ENCODE measurements around the gene TRAF1. TPM values are rescaled to one million over a fixed set of nuclear protein-coding genes. Genes with fewer than 3 reads are reported as not detected.
"Not testable (repeated sequence)": the region's sequence is repeated elsewhere in the genome, so short reads cannot be mapped to it uniquely, and the experiment has no call there.

Gene TRAF1, protein sequence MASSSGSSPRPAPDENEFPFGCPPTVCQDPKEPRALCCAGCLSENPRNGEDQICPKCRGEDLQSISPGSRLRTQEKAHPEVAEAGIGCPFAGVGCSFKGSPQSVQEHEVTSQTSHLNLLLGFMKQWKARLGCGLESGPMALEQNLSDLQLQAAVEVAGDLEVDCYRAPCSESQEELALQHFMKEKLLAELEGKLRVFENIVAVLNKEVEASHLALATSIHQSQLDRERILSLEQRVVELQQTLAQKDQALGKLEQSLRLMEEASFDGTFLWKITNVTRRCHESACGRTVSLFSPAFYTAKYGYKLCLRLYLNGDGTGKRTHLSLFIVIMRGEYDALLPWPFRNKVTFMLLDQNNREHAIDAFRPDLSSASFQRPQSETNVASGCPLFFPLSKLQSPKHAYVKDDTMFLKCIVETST
- 0.41 and 0.73 TPM in 2 replicates for total RNA-seq (2014; rRNA removed; shearing (Covaris generic))

DNA sequence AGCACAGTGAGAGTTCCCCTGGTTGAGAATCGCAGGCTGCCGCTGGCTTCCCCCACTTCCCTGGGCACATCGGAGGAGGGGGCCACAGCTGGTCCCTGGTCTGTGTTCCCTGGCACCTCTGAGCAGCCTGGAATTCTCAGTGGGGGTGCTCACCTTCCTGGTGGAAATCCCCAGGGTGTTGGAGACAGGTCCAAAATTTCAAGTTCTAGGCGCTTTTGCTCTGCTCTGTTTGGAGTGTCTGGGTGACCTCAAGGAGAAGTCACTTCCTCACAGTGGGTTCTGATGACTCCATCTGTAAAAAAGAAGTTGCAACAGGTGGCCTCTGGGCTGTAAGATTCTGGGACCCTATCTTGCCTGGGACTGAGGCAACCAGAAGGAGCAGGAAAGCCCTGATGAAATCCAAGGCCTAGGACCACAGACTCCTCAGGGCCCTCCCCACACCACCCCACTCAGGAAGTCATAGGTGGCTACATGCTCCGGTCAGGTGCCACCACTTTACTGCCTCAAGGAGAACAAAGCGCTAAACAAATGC lies at the start of gene TRAF1:
TSS of gene TRAF1 (minus strand) at position 400 of the 532 bp plus-strand sequence. CDS start 721 bp downstream, outside the sequence.
- DNase-seq (ENCODE audit: low spot score) = no peak

DNA sequence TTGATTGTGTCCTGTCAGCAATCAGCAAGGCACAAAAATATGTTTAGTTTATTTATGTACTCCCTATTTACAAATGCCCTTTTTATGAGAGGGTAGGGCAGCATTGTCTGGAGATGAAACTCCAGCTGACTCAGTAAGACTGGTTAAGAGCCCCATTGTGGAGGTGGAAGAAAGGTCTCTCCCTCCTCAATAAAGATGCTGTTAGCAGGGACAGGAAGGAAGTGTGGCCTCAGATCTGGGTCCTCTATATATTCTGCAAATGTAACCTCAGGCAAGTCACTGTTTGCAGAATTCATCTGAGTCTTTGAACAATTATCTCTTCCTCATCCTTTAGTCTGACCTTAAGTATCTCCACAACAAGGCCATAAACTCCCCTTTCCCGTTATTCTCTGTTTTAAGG lies 48.3 kb upstream of the TRAF1 start:
- DNase-seq (ENCODE audit: low spot score) = no peak

DNA sequence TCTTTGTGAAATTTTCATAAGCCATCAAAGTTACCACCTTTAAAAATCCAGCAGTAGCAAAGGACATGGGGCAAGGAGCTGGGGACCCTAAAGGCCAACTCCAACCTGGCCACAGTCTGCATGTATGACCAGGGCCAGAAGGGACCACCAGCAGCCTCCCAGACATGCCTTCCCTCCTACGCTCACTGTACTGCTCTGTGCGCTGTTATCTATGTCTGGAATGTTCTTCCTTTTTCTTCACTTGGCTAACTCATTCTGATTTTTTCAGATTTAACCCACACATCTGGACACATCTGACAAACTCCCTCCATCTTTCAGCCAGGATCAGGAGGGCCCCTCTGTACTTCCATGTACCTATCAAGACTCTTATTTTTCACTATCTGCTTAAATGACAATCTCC lies 47.6 kb upstream of the TRAF1 start:
- no peak for DNase-seq (ENCODE audit: low spot score)

DNA sequence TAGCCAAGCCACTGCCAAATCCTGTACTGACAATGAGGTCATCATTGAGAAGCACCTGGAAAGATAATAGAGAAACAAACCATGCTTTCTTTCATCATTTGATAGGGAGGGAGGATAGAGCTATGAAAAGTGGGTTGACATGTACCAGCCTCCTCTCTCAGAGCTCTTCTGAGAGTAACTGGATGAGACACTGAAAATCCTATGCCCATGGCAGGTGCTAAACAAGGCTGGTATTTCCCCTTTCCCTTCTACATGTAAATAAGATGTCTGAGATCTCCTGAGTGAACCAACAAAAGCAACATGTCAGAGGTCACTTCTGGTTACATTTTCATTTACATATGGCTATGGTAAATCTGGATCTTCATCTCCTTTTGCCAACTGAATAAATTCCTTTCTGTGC lies 45.3 kb upstream of the TRAF1 start:
- DNase-seq (ENCODE audit: low spot score) = no peak

DNA sequence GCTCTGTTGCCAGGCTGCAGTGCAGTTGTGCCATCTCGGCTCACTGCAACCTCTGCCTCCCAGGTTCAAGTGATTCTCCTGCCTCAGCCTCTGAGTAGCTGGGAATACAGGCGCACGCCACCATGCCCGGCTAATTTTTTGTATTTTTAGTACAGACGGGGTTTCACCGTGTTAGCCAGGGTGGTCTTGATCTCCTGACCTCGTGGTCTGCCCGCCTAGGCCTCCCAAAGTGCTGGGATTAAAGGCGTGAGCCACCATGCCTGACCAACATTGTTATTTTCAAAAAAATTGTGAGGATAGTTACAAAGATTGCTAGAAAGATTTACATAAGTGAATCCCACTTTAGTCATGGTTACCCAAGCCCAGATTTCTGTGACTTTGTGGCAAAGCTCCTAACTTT lies 44.9 kb upstream of the TRAF1 start:
- DNase-seq (ENCODE audit: low spot score) = not testable (repeated sequence)

DNA sequence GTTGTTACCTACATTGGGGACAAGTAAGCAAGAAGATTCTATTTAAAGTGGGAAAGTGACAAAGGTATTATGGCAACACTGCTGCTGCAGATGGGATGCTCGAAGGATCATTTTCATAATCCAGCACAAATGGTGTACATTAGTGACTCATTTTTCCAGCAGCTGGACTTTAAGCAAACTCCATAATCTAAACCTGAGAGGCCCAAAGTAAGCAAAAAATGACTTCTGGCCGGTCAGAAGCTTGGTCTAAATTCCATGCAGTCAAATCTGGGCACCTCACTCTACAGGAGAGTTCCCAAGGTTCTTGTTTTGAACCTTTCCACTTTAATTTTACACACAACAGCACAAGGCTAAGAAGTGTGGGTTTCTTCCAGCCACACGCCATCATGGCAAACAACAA lies 43.6 kb upstream of the TRAF1 start:
- no peak for DNase-seq (ENCODE audit: low spot score)

DNA sequence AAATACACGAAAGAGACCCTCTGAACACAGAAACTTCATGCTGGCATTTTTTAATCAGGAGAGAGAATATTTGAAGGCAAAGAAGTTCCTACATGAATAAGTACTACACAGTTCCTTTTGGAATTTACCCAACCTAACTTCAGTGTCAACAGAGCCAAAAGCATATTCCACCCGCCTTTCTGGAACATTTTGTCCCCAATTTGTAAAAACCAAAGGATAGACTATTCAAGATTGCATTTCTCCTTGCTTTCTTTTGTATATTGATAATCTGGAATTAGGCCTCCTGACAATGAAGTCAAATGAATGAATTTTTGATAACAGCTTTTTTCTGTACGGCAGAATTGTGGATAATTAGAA lies 39.4 kb upstream of the TRAF1 start:
- no peak for DNase-seq (ENCODE audit: low spot score)

DNA sequence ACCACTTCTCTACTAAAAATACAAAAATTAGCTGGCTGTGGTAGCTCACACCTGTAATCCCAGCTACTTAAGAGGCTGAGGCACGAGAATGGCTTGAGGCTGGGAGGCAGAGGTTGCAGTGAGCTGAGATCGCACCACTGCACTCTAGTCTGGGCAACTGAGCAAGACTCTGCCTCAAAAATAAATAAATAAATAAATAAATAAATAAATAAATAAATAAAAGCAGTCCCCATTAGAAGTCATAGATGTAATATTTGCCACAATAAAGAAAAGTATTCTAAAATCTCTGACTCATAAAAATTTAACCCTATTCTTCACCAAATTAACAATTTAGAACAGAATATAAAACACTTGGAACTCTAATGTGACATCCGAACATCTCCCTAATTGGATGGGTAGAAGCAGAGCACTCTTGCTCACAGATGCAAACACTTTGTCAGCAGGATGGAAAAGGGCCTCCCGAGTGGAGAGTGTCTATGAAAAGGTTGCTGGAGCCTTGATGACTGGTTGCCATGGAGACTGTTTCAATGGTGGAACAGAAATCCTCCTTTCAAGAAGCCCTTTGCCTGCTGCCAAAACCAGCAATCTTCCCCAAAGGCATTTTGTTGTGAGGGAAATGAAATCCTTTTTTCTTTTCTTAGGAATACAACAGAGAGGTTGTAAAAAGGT lies 38.9 kb upstream of the TRAF1 start:
- DNase-seq (ENCODE audit: low spot score) = no peak

DNA sequence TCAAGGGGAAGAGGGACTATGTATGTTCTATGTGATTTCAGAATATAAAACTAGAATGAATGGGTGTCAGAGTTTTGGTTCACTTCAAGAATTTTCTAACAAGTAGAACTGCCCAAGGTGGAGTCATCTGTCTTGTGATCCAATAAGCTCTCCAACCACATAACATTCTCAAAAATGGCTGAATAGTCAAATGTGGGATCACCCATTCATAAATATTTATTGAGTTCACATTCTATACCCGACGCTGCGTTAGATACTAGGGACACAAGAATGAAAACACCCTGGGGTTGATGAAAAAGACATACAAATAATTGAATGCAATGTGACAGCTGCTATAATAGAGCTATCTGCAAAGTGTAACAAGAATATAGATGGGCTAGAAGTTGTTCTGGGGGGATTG lies 35.3 kb upstream of the TRAF1 start:
- DNase-seq (ENCODE audit: low spot score) = no peak

DNA sequence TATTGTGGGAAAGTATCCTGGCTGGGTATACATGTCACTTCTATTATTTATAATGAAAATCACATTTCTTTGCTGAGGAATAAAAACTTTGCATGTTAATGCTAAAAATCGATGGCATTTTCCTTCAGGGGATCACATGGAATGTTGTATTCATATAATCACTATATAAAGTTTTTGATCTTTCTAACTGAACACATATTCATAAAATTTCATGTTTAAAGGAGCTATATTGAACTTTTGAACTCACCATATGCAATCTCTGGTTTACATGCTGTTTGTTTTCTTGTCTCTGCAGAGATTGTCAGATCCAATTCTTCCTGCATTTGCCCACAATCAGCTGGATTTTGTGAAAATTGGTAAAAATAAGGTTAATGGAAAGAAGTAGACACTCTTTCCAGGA lies 33.4 kb upstream of the TRAF1 start:
- no peak for DNase-seq (ENCODE audit: low spot score)

DNA sequence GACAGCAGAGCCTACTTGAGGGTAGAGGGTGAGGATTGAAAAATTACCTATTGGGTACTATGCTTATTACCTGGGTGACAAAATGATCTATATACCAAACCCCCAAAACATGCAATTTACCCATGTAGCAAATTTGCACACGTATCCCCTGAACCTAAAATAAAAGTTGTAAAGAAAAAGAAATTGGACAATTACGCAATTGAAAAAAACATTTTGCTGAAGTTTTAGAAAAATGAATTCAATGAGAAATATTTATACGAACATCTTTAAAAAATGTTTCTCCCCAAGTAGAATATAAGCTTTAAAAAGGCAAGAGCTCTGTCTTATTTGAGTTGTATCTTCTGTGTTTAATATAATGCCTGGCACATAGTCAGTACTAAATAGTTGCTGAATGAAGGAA lies 30.3 kb upstream of the TRAF1 start:
- DNase-seq (ENCODE audit: low spot score) = no peak

DNA sequence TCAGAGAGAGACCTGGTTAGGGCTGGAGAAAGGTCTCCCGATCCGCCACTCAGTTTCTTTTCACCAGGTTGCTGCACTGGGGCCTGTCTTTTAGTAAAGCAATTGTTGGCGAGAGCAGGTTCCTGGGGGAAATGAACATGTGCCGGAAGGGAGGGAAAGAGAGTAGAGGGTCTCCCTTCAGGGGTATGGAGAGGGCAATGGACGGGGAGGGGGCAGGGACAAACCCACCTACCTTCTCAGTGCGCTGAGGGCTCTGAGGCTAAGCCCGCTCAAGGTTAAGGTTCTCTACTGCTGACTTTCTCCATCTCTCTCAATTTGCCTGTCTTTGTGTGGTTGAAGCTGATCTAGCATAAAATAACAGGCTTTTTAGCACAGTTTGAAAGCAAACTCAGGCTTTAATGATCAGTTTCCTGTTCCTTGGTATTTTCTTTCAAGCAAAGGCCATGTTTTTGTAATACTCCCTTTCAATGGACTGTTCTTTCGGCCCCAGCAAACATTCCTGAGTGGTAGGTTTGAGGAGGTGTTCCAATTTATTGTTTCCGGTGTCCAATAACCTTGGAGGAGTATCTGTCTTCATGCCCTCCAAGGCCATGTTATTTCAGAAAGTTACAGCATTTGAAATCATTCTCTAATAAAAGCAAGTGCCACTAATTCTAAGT lies 25.5 kb upstream of the TRAF1 start:
- DNase-seq (ENCODE audit: low spot score) = no peak

DNA sequence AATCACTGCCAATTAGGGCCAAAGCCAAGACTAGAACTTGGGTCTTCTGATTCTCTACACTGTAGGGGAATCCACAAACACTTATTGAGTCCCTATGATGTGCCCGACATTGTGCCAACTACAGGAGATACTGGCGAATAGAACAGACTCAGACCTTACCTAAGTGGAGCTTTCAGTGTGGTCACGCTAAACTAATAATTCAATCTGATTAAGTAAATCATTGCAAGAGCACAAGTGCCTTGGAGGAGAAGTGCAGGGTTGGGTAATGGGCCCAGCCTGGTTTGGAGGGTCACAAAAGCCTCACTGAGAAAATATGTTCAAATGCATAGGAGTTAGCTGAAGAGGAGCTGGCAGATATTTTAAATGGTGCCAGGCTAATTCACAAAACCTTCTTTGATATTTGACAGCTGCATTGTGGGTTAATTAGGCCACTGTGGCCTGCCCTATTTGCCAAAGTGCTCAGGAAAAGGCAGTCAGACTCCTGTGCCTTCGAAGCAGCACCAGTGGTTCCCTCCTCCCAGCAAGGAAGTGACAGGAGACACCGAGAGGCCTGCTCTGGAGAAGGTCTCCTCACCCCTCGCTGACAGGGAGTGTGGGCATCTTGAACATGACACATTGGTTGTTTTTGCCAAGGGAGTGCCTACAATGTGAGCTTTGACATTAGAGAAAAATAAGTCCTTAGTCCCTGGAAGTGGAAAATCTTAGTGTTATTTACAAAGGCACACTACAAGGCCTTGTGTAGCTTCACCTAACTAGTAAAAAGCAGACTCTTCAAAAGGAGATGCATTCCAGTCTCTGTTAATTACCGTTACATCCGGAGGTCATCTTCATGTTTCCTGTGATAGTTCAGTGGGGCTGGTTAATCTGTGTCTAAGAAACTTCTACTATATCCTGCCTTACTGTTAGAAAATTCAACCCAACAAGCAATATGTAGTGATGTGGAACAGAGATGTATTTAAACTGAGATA lies 24.1 kb upstream of the TRAF1 start:
- no peak for DNase-seq (ENCODE audit: low spot score)

DNA sequence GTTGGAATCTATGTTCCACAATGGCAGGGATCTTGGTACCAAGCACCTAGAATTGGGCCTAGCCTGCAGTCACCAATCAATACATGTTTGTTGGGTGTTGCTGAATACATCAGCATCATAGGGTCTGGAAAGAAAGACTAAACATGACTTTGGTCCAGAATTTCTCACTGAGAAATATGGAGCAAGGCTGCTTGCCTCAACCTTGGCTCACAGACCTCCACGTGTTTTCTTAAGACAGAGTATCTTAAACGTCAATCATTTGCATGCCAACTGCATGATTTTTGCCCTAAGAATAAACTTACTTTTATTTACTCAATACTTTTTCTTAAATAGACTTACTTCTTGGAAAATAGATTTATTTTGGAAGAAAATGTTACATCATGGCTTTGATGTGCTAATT lies 22.7 kb upstream of the TRAF1 start:
- DNase-seq (ENCODE audit: low spot score) = no peak

DNA sequence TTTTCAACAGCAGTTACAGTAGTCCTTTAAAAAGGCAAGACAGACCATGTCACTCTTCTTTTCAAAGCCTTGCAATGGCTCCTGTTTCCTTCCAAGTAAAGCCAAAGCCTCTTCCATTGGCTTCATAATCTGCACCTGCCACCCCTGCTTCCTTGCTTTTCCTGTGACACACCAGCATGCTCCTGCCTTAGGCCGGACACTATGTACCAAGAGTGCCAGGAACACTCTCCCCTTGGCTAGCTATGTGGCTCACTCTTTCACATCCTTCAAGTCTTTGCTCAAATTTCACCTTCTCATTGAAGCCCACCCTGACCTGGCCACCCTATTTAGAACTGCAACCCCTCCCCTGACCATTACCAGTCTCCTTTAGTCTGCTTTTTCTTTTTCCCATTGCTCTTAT lies 22.2 kb upstream of the TRAF1 start:
- no peak for DNase-seq (ENCODE audit: low spot score)

DNA sequence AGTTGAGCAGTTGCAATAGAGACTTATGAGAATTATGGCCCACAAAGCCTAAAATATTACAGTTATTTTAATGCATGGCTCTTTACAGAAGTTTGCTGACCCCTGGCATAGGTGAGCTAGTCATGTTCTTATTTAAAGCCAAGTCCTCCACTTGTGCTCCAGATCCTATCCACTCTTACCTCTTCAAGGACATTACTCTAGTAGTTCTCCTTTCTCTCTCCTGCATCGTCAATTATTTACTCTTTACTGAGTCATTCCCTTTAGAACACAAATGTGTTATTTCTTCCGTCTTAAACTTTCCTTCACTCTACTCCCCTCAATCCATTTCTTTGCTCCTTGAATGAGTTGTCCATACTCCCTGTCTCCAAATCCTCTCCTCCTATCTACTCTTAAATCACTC lies 20.6 kb upstream of the TRAF1 start:
- no peak for DNase-seq (ENCODE audit: low spot score)

DNA sequence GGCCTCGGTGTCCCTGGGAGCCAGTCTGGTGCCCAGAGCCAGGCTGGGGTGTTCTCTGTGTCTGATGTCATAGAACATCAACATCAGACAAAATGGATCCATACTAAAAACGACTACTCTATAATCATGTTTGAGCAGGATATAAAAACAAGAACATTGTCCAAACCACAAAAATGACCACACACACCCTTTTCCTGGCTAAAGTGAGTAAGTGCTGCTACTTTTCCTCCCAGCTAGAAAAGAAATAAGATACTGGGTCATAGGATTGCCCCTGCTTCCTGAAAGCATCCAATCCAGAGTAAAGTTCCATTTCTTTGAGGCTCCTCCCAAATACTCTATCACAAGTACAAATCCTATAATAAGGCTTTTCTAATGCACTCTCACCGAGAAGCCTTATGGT lies 19.7 kb upstream of the TRAF1 start:
- DNase-seq (ENCODE audit: low spot score) = no peak

DNA sequence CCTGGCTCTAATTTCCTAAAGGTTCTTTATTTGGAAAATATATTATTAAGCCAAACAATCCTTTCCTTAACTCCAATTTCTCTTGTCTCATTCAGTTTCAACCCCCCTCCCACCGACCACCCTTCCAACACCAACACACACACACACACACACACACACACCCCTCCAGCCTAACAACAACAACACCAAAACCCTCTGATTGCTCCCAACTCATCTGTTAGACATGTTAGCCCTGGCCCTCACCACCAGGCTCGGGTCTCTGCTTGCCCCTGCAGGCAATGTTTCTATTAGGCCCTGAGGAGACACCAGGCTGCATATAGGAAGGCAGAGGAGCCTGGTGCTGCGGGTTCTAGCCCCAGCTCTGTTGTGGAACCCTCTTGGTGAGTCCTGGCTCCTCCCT lies 18.4 kb upstream of the TRAF1 start:
- DNase-seq (ENCODE audit: low spot score) = no peak

DNA sequence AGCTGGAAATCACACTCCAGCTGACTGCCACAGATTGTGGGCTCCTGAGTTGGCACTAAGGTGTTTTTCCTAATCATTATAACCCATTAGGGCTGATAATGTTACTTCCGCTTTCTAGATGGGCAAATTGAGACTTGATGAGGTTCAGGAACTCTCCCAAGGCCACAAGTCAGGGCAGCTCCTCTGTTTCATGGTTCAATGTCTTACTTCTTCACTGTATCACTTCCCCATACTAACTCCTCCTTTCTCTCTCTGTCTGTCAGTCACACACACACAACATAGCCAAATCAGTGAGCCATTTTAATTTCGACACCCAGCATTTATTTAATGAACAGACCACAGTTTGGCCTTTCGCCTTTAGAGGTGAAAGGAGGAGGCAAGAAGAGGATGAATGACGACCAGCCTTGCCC lies 17.8 kb upstream of the TRAF1 start:
- DNase-seq (ENCODE audit: low spot score) = no peak

DNA sequence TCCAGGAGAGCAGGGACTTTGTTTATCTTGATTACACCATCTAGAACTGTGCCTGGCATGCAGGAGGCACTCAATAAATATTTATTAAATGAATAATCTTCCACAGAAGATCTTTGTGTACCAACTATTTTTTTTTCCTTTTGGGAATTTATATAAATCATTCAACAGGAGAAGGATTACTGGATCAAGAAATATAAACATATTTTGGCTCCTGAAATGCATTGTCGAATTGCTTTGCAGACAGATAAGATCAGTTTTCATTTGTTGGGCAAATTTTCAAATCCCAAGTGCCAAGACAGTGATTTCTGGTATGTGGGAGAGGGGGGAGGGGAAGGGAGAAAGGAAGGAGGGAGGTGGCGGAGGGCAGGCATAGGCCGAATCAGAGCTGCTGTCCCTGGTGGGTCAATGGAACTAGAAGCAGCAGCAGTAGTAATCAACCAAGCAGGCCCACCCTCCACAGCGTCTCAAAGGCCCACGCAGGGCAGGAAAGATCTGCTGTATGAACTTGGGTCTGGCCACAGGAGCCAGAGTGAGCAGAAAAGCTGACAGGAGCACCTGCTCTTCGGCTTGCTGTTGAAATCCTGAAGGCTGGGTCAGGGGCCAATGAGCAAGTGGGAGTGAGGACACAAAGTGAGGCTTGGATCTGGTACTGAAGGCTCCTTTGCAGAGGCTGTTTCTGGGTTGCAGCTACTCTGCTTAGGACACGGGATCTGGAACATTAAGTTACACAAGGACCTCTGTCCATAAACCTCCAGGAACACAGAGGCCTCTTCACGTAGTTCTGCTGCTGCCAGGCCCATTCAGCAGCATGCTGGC lies 15.8 kb upstream of the TRAF1 start:
- DNase-seq (ENCODE audit: low spot score) = no peak

Measured in HT-29 (cell line).